Calu3 (cell line): Measurements from ENCODE around the gene ISLR. TPM values are rescaled to one million over a fixed set of nuclear protein-coding genes. Genes with fewer than 3 reads are reported as not detected.
"Not testable (repeated sequence)": the region's sequence is repeated elsewhere in the genome, so short reads cannot be mapped to it uniquely, and the experiment has no call there.

Experiments
- BruUV-seq: library from RNA; stranded (reverse); fragments of 400-500 nt; replicated peaks from 2 replicates; lab custom pipeline; 2021; lab: Mats Ljungman, UMichigan
- CTCF ChIA-PET: fragments of 300-600 bp; sonication (Branson Sonifier 250); formaldehyde crosslinking; loops from one replicate; lab custom pipeline; 2022; ENCODE audit warnings: antibody characterized with exemption; lab: Charles Lee
- DNase-seq: peaks from one replicate; pipeline ENCODE4 v3.0.0; 2022
- H3K27ac Mint-ChIP-seq: one replicate; pipeline ENCODE4 v1.8.0; 2022; ENCODE audit warnings: mixed read lengths; ENCODE audit not compliant: unreplicated experiment
- H3K27me3 Mint-ChIP-seq: one replicate; pipeline ENCODE4 v1.8.0; 2022; ENCODE audit warnings: mixed read lengths; ENCODE audit not compliant: unreplicated experiment
- H3K36me3 Mint-ChIP-seq: one replicate; pipeline ENCODE4 v1.8.0; 2022; ENCODE audit warnings: mild to moderate bottlenecking, moderate library complexity, mixed read lengths; ENCODE audit not compliant: insufficient read depth, unreplicated experiment
- H3K4me1 Mint-ChIP-seq: one replicate; pipeline ENCODE4 v1.8.0; 2022; ENCODE audit warnings: mild to moderate bottlenecking, low read depth, mixed read lengths; ENCODE audit not compliant: unreplicated experiment
- H3K4me3 Mint-ChIP-seq: one replicate; pipeline ENCODE4 v1.8.0; 2022; ENCODE audit warnings: mild to moderate bottlenecking, low read depth, moderate library complexity, mixed read lengths; ENCODE audit not compliant: unreplicated experiment
- H3K9me3 Mint-ChIP-seq: one replicate; pipeline ENCODE4 v1.8.0; 2022; ENCODE audit warnings: low read depth, mixed read lengths; ENCODE audit not compliant: unreplicated experiment
- intact Hi-C: fragments of 100-400 bp; cut with micrococcal nuclease; formaldehyde crosslinking; loops from one replicate; pipeline ENCODE4 v1.10.0; 2022; ENCODE audit not compliant: unreplicated experiment
- total RNA-seq: library from RNA; stranded (reverse); gene quantifications from 2 replicates; pipeline ENCODE4 v1.2.3, GENCODE V29; 2022
- TF ChIP-seq, protein P1 (sequence below): fragments of 200-600 bp; IDR thresholded peaks from one replicate; pipeline ENCODE4 v1.8.0; 2022; ENCODE audit warnings: antibody characterized with exemption; ENCODE audit not compliant: unreplicated experiment

The ISLR gene
- total RNA-seq, 1 experiment from 2014 or later: not detected

DNA sequence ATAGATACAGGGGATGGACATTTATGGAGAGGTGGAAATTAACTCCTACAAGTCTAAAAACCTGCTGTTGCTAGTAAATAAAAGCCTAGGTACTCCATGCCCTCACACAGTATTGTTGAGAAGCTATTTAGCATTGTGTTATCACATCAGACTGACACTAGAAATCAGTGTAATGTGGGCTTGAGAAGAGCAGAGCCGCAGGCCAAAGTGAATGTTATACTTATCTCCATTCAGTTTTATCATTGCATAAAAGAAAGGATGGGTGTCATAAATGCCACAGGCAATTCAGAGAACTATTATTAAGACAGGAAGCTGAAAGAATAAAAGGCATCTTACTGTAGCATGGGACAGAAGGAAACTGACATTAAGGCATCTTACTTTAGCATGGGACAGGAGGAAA lies 13.7 kb upstream of the ISLR start:
- DNase-seq: no peak
- H3K27ac Mint-ChIP-seq: no peak overlapping the region
- H3K9me3 Mint-ChIP-seq: no peaks in the 10 kb centered on the region
- intact Hi-C loops: no loop called here
- CTCF ChIA-PET: no interaction called here
- TF ChIP-seq, protein P1, sequence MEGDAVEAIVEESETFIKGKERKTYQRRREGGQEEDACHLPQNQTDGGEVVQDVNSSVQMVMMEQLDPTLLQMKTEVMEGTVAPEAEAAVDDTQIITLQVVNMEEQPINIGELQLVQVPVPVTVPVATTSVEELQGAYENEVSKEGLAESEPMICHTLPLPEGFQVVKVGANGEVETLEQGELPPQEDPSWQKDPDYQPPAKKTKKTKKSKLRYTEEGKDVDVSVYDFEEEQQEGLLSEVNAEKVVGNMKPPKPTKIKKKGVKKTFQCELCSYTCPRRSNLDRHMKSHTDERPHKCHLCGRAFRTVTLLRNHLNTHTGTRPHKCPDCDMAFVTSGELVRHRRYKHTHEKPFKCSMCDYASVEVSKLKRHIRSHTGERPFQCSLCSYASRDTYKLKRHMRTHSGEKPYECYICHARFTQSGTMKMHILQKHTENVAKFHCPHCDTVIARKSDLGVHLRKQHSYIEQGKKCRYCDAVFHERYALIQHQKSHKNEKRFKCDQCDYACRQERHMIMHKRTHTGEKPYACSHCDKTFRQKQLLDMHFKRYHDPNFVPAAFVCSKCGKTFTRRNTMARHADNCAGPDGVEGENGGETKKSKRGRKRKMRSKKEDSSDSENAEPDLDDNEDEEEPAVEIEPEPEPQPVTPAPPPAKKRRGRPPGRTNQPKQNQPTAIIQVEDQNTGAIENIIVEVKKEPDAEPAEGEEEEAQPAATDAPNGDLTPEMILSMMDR: no peak
- H3K4me3 Mint-ChIP-seq: no peak overlapping the region
- H3K36me3 Mint-ChIP-seq: no peaks in the 10 kb centered on the region
- BruUV-seq: no TSS peak
- peaks cover 54% of the 10 kb centered on the region for H3K27me3 Mint-ChIP-seq
- H3K4me1 Mint-ChIP-seq: no peaks in the 10 kb centered on the region

DNA sequence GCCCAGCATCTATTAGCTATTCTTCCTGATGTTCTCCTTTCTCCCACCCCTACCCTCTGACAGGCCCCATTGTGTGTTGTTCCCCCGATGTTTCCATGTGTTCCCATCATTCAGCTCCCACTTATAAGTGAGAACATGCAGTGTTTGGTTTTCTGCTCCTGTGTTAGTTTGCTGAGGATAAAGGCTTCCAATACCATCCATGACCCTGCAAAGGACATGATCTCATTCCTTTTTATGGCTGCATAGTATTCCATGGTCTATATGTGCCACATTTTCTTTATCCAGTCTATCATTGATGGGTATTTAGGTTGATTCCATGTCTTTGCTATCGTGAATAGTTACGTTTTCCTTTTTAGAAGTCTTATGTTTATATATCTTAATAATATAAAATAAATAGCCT lies 13.1 kb upstream of the ISLR start:
- H3K4me3 Mint-ChIP-seq, CTCF ChIA-PET, H3K36me3 Mint-ChIP-seq, DNase-seq, intact Hi-C loops, H3K4me1 Mint-ChIP-seq, H3K27ac Mint-ChIP-seq, BruUV-seq, H3K9me3 Mint-ChIP-seq: not testable (repeated sequence)
- H3K27me3 Mint-ChIP-seq: peaks cover 61% of the 10 kb centered on the region

DNA sequence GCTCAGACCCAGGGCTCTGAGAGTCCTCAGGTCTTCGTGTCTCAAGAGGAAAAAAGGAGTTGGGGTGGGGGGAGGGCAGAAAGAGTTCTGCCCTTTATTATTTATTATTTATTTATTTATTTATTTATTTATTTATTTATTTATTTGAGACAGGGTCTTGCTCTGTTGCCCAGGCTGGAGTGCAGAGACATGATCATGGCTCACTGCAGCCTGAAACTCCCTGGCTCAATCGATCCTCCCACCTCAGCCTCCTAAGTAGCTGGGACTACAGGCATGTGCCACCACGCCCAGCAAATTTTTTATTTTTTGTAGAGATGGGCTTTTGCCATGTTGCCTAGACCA lies 11.3 kb upstream of the ISLR start:
- CTCF ChIA-PET, H3K4me3 Mint-ChIP-seq: not testable (repeated sequence)

DNA sequence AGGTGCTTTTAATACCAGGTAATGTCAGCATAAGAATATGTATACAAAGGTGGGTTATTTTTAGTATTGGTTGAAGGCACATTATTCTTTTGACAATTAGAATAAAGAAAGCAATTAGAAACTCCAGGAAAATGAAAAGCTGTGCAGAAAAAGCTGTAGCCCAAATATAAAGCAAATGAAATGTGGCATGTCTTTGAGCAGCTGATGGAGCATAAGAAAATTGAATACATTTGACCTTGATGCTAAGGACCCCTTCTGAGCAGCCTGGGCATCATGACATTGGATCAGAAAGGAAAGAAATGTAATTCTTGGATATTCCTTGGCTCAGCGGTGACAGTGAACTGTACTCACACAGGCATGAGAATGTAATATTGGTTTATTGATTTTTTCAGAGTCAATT lies 8.0 kb upstream of the ISLR start:
- intact Hi-C loops: no loop called here
- Mint-ChIP-seq H3K4me3 (no peak overlapping the region), H3K36me3 (no peaks in the 10 kb centered on the region), H3K27ac (no peak overlapping the region), H3K27me3 (peaks cover 69% of the 10 kb centered on the region), H3K4me1 (no peaks in the 10 kb centered on the region), H3K9me3 (no peaks in the 10 kb centered on the region)
- TF ChIP-seq, protein P1: no peak
- no TSS peak for BruUV-seq
- CTCF ChIA-PET: no interaction called here
- no peak for DNase-seq

More for the DNA sequence above, 11.3 kb upstream of the ISLR start:
- H3K4me1 Mint-ChIP-seq, H3K9me3 Mint-ChIP-seq, H3K27ac Mint-ChIP-seq, H3K36me3 Mint-ChIP-seq, DNase-seq, BruUV-seq, intact Hi-C loops: not testable (repeated sequence)
- H3K27me3 Mint-ChIP-seq: peaks cover 55% of the 10 kb centered on the region

DNA sequence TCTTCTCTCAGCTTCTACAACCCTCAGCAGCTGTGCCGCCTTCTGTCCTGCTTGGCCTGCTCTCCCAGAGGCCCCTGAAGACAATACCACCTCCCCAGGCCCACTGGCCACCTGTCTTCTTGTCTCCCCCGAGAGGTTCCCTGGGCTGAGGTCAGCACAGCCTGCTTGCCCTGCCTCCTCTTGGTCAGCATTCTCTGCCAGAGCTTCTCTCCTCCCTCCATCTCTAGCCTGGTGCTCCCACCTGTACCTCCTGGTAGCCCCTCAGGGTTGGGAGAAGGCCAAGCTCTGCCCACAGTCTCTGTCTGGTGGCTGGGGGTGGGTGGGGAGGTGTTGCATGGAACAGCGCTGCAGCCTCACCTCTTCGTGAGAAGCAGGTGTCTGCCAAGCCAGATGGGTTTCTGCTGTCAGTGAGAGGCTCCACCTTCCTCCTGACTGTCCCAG lies 5.6 kb upstream of the ISLR start:
- H3K36me3 Mint-ChIP-seq: no peaks in the 10 kb centered on the region
- H3K27me3 Mint-ChIP-seq: peaks cover 66% of the 10 kb centered on the region
- H3K4me1 Mint-ChIP-seq: no peaks in the 10 kb centered on the region
- no peaks in the 10 kb centered on the region for H3K9me3 Mint-ChIP-seq
- intact Hi-C loops: no loop called here
- no TSS peak for BruUV-seq
- no peak overlapping the region for H3K27ac Mint-ChIP-seq
- H3K4me3 Mint-ChIP-seq: no peak overlapping the region
- no peak for DNase-seq
- TF ChIP-seq, protein P1: no peak
- CTCF ChIA-PET: no interaction called here
